GM19467 (cell line): ENCODE measurements around the gene BCCIP.

Experiments used
- ATAC-seq: cut with Tn5 transposase; IDR thresholded peaks from one replicate; pipeline ENCODE4 v1.9.1; 2021; ENCODE audit warnings: mild to moderate bottlenecking, moderate library complexity; ENCODE audit not compliant: unreplicated experiment

The BCCIP gene

GRCh38 chr10:125797424-125797823 lies 25.9 kb upstream of the BCCIP start:
- no peak for ATAC-seq

DNA sequence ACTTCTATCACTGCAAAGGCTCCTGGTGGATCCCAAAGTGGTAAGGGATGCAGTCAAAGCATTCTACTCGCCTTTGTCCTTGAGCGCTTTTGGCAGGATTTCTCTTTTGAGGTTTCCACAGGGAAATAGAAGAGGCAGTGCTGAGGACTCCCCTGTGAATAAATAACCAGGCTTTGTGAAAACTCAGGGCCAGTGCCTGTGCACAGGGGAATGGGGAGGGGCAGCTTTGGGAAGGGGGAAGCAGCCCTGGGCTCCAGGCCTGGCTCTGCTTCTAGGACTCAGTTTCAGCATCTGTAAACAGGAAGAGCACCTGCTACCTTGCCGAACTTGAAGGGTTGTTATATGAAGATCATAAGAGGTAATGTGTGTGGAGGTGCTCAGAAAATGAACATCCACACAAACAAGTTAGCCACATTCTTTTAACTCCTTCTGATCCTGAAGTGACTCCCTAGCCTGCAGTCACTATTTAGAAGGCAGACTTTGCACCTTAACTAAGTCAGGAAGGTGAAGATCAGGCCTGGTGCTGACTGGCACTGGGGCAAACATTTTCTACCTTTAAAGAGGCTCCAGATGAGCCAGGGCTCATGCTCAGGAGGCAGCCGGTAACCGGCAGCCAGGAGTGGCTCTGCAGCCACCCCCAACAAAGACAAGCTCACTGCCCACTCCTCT lies 25.2 kb upstream of the BCCIP start:
- ATAC-seq = no peak

DNA sequence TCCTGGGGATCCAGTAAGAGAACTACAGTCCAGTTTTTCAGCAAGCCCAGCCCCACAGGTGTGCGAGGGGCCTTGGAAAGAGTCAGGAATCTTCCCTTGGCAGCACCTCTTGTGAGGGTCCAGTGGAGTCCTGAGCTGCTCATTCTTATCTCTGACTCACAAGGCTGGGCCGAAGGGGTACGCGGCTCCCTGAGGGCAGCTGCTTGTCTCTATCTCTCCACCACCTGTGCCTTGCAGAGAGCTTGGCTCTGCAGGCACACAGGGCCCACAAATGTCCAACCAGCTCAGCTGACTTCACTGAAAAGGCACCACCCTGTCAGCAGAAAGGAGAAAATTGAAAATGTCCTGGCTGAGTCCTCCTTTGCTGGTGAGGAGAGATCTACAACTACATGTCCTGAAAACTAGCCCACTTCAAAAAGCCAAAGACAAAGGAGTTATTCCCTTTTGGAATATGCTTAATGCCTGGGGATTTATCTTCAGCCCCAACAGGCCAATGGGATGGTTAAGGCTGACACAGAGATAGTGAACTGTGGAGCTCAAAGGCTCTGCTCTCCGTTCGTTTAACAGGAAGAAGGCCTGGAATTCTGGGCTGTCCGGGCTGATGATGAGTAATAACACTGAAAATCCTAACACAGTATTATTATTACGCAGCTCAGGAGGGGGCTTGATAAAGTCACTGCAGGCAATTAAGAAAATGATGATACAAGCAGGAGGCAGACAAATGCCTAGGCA lies 23.7 kb upstream of the BCCIP start:
- ATAC-seq = no peak

- no peak for ATAC-seq
Measured at GRCh38 chr10:125801574-125801973, 21.8 kb upstream of the BCCIP start.

DNA sequence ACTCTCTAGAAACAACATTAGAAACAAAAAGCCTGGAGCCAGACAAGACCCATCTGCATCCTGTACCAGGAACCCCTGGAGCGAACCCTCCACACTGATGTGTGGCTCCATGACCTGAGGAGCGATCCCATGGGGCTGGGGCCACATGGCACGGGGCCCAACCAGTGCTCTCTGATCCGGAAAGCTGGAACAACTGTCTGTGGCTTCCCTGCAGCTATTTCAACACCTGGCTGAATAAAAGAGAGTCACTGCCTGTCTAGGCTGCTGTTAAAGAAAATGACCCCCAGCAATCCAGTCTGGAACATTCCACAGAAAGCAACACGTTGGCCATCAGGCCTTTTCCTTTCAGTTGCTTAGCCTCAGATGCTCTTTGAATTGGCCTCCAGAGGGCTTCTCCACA lies 21.2 kb upstream of the BCCIP start:
- ATAC-seq = no peak

DNA sequence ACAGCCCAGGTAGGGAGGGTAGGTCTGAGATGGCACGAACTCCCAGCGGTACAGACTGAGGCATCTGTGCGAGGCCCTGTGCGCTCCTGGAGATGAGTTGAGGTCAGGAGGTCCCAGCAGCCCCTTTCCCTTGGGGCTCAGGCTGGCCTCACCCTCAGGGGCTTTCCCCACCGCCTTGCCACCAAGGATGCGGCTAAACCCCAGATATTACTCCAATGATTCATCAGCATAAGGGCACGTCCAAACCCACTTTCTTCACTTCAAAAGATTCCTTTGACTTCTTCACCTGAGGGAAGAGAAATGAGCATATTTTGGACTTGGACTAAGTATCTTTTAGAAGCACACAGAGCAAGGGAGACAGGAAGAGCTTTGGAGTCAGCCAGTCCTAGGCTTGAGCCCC lies 20.6 kb upstream of the BCCIP start:
- no peak for ATAC-seq

DNA sequence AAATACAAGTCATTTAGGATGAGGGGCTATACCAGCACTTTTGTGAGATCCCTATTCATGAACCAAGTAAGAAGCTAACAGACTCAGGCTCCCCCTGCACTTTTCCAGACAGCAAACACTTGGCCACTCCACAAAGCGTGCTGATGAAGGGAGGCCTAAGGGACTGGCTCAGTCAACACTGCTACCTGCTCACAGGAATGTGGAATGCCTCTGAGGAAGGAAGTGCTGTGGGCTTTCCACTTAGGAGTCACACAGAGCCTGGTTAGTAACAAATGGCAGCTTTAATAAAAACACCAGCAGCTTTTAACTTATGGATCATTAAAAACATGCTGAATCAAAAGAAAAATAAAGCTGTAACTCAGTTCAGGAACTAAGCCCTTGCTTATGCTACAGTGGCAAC lies 15.3 kb upstream of the BCCIP start:
- ATAC-seq = no peak

DNA sequence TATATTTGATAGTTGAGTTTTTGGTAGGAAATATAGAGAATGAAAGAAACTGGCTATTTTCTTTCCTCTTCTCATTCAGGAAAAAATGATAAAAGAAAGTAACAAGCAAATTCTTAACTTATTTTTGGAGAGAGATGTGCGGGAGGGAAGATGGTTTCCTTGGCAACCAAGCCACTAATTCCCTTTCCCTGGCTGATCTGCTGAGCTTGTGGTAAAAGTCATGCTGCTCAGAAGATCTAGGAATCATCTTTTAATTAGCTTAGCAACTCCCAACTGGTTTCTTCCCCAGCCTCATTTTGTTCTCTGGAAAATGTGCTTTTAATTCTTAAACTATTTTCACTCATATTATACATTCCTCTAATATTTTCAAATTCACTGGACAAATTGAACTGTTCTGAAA lies 12.1 kb upstream of the BCCIP start:
- no peak for ATAC-seq

- no peak for ATAC-seq
Measured at GRCh38 chr10:125812128-125812750, 11.1 kb upstream of the BCCIP start.

GRCh38 chr10:125815764-125816163 lies 7.6 kb upstream of the BCCIP start:
- ATAC-seq = no peak

- ATAC-seq = no peak
Measured at GRCh38 chr10:125816548-125816947, 6.8 kb upstream of the BCCIP start.

- ATAC-seq = no peak
Measured at GRCh38 chr10:125817337-125817946, 5.9 kb upstream of the BCCIP start.

GRCh38 chr10:125820701-125821100 lies 2.6 kb upstream of the BCCIP start:
- ATAC-seq = peak; percentile 37

- ATAC-seq = peak; percentile 2
Measured at GRCh38 chr10:125823663-125824251, 411 bp downstream of the BCCIP start.

DNA sequence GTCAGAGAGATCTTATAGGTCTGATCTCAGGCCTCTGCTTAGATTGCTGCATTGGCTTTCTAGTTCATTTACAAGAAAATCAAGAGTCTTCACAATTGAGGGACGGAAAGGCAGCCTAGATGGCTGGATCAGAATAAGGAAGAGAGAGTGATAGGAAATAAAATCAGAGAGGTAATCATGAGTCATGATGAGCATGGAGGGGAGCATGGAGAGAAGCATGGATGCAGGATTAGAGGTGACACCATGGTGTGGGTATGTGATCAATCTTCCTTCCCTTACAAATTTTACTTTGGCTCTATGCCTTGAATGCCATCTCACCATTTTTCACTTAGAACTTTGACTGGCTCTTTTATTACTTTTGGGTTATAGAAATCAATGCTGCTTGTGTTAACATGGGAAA lies 1.4 kb downstream of the BCCIP start:
- ATAC-seq = no peak

DNA sequence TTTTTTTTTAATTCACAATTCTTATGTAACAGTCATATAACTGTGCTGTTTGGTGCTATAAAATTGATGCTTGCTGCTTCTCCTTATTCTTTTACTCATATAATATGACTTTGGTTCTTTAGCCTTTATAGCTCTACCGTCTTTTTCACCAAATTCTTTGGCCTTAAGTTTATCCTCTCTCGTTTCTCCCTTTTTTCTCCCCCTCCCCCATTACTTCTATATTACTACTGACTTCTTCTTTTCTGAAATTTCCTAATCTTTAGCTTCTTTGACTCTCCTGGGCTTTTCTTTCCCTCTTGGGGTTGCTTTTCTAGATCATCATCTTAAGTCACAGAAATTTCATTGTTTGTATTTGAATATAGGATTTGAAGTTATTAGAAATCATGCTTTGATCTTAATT lies 3.8 kb downstream of the BCCIP start:
- no peak for ATAC-seq

- ATAC-seq = no peak
Measured at GRCh38 chr10:125828311-125828710, 5.0 kb downstream of the BCCIP start.

- ATAC-seq = no peak
Measured at GRCh38 chr10:125836746-125837145, 13.4 kb downstream of the BCCIP start.

DNA sequence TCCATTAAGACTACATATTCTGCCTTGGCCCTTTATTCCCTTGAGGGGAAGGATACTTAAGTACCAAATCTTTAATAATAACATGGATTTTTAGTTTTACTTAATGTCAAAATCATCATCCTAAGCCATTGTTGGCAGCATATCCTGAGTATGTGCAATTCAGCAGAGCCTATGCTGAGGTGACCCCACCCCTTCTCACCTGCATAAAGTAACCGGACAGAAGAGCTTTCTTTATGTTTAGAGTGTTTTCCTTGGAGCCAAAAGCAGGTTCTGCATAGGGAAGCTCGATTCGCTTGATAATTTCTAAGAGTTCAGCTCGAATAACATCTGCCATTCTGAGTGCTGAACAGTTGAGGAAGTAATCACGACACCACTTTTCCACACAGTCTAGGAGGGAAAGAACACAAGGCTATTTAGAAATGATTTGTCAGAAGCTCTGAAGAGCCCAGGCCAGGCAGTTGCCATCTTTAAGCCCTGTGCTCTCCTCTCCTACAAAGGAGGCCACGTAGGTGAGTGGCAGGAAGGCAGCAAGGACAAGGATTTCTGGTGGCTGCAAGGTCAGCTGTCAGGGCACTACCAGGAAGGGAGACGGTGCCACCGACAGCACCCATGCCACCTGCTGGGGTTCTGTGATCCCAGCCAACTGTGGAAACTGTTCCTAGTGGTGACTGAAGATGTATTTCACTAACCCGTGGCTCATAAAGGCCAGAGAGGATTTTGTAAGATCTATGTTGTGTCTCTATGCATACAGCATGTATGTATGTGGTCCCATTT lies 15.6 kb downstream of the BCCIP start:
- ATAC-seq = no peak

DNA sequence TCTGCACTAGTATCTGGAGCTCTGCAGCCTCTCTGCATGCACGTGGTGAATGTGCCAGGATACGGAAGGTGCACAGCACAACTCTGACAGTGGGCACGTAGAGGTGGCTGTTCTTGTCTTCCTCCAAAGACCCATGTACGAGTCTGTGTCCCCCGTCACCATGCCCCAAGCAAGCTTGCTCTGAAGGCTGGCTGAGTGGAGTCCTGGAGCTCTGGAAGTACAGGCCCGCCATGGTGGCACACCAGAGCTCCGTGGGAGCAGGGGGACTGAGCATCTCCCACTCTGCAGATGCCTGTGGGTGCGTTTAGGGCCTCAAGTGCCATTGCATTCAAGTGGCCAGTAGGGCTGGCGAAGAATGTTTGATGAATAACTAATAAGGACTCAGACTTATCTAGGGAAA lies 17.1 kb downstream of the BCCIP start:
- ATAC-seq = no peak

DNA sequence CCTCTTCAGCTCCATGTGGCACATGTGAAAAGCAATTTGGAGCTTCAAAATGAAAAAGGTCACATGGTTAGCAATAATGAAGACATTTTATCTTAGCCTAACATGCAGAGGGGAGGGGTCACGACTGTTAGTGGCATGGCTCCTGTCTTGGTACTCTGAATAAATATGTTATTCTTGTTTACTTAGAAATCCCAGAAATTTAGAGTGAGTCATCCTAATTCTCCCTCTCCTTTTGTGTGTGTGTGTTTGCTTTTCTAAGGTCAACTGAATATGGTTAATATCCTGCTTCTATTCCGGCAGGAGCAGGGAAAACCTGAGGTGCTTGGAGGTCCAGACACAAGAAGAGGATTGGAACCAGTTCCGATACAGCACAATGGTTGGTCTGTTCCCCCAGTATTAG lies 17.6 kb downstream of the BCCIP start:
- ATAC-seq = no peak
